Left lung (tissue), 10 donors: Measurements from ENCODE around the gene TRIM27. TPM values are rescaled to one million over a fixed set of nuclear protein-coding genes. Genes with fewer than 3 reads are reported as not detected.

ENCODE experiments used
- ATAC-seq: fragments of 200-7000 bp; cut with Tn5 transposase; one replicate; pipeline ENCODE4 v1.9.1; 2020; ENCODE audit warnings: moderate library complexity
- DNase-seq, 4 donors: peaks; one replicate each; pipeline ENCODE4 v3.0.0-alpha.2; 2013 to 2020
- H3K27ac ChIP-seq, 2 donors: fragments of 200-600 bp; sonication (generic) in 1 of 2; one replicate each; pipeline versions ENCODE4 v1.5.0 to v1.8.0; 2020 to 2021
- H3K27me3 ChIP-seq, 2 donors: fragments of 200-600 bp; sonication (generic) in 1 of 2; one replicate each; pipeline versions ENCODE4 v1.5.0 to v1.8.0; 2020 to 2021
- H3K36me3 ChIP-seq, 2 donors: fragments of 200-600 bp; sonication (generic) in 1 of 2; one replicate each; pipeline versions ENCODE4 v1.5.0 to v1.8.0; 2020 to 2021
- H3K4me1 ChIP-seq, 2 donors: fragments of 200-600 bp; one replicate each; pipeline ENCODE4 v1.8.0; 2021
- H3K4me3 ChIP-seq, 2 donors: fragments of 200-600 bp; sonication (generic) in 1 of 2; one replicate each; pipeline versions ENCODE4 v1.5.0 to v1.8.0; 2020 to 2021; ENCODE audit warnings: mild to moderate bottlenecking in 1 of 2
- H3K9me3 ChIP-seq, 2 donors: fragments of 200-600 bp; sonication (generic) in 1 of 2; one replicate each; pipeline versions ENCODE4 v1.5.0 to v1.8.0; 2020 to 2021
- intact Hi-C, 2 donors: fragments of 100-400 bp; cut with DNase I; formaldehyde crosslinking; loops; one replicate each; pipeline versions ENCODE4 v1.11.2 to v1.14.2; 2022
- polyA plus RNA-seq, 6 donors: library from polyadenylated mRNA; unstranded; fragments of 120-200 nt; gene quantifications; one replicate each; pipeline ENCODE4 v1.2.1, GENCODE V29; 2013; ENCODE audit not compliant: insufficient read length in 6 of 6
- total RNA-seq, 2 donors: library from RNA; stranded (reverse); fragmentation: NEBNext Ultra II Directional; extraction: Animal tissue kit (Norgen Biotek cat#: 25700); gene quantifications; one replicate each; pipeline ENCODE4 v1.2.1, GENCODE V29; 2021
- TF ChIP-seq, protein P1 (sequence below), 2 donors: fragments of 200-600 bp; sonication (generic) in 1 of 2; IDR thresholded peaks; one replicate each; pipeline versions ENCODE4 v1.5.0 to v1.8.0; 2021; ENCODE audit warnings: antibody characterized with exemption in 2 of 2
- donor health status: DM: no; HTN: yes; CAD: no.
- donor health status: DM: no; HTN: no; CAD: no.

TRIM27 gene
- total and polyA plus RNA-seq, 8 donors: 42.2 to 96.9 (median 84.2) TPM

DNA sequence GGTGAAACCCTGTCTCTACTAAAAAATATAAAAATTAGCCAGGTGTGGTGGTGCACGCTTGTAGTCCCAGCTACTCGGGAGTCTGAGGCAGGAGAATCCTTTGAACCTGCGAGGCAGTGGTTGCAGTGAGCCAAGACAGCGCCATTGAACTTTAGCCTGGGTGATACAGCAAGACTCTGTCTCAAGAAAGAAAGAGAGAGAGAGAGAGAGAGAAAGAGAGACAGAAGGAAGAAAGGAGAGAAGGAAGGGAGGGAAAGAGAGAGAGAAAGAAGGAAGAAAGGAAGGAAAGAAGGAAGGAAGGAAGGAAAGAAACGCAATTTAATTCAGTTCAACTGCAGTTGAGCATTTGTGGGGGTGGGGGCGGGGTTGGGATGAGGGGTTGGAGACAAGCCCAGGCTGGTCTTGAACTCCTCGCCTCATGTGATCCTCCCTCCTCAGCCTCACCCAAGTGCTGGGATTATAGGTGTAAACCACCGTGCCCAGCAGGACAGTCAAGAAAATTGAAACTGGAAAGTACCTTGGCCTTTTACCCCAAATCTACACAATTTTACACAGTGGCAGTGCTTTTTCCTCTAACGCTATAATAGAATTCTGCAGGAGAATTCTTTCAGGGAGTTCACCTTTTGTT is 30.5 kb downstream of the TRIM27 start:
- H3K4me3 ChIP-seq: no peak overlapping the region
- intact Hi-C loops: no loop called here
- no peak overlapping the region for H3K27ac ChIP-seq
- no peaks in the 10 kb centered on the region for H3K9me3 ChIP-seq
- no peaks in the 10 kb centered on the region for H3K27me3 ChIP-seq
- DNase-seq (no peak), ATAC-seq (no peak)
- peaks cover 3 to 11% of the 10 kb centered on the region in 2 donors for H3K4me1 ChIP-seq
- H3K36me3 ChIP-seq: no peaks in the 10 kb centered on the region
- TF ChIP-seq, protein P1, sequence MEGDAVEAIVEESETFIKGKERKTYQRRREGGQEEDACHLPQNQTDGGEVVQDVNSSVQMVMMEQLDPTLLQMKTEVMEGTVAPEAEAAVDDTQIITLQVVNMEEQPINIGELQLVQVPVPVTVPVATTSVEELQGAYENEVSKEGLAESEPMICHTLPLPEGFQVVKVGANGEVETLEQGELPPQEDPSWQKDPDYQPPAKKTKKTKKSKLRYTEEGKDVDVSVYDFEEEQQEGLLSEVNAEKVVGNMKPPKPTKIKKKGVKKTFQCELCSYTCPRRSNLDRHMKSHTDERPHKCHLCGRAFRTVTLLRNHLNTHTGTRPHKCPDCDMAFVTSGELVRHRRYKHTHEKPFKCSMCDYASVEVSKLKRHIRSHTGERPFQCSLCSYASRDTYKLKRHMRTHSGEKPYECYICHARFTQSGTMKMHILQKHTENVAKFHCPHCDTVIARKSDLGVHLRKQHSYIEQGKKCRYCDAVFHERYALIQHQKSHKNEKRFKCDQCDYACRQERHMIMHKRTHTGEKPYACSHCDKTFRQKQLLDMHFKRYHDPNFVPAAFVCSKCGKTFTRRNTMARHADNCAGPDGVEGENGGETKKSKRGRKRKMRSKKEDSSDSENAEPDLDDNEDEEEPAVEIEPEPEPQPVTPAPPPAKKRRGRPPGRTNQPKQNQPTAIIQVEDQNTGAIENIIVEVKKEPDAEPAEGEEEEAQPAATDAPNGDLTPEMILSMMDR (IDR thresholded peaks at IDR 0.05): no peak

DNA sequence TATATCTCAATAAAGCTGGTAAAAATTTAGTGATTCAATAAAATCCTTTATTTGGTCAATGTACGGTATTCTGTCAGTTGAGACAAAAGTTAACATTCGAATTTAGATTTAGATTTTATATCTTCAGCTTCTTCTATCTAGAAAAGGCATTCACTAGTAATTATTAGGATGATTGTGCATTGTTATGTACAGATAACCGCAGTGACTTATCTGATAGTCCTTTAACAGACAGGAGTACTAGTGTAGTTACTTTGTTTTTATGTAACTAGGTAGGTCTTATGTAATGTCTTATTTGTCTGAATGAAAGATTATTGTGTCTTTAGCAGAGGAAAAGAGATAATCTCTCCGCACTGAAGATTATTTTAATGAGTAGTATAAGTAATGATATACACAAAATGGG is 31.3 kb downstream of the TRIM27 start:
- intact Hi-C loops: no loop called here

DNA sequence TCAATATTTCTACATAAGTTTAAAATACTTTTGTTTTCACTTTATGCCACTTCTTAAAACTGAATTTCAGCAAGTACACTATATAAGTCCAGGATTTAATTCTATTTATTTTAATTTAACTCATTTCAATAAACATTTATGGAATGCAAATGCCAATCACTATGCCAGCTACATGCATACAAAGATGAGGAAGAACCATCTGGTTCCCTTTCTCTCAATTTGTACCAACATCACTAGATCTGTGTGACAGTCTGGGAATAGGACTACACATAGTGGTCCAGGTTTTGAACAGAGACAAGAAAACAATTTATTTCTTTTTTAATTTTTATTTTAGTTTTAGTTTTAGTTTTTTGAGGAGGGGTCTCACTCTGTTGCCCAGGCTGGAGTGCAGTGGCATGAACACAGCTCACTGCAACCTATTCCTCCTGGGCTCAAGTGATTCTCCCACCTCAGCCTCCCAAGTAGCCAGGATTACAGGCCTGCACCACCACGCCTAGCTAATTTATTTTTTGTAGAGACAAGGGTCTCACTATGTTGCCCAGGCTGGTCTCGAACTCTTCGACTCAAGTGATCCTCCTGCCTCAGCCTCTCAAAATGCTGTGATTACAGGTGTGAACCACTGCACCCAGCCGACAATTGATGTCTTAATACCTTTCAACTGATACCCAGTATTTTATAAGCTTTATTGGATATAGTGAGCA is 35.8 kb downstream of the TRIM27 start:
- H3K9me3 ChIP-seq: peaks cover 0 to 4% of the 10 kb centered on the region in 2 donors
- no peaks in the 10 kb centered on the region for H3K4me1 ChIP-seq
- intact Hi-C loops: no loop called here
- TF ChIP-seq, protein P1 (IDR thresholded peaks at IDR 0.05): no peak
- DNase-seq (no peak), ATAC-seq (no peak)
- H3K4me3 ChIP-seq: no peak overlapping the region
- no peaks in the 10 kb centered on the region for H3K36me3 ChIP-seq
- H3K27ac ChIP-seq: no peak overlapping the region
- H3K27me3 ChIP-seq: peaks cover 0 to 27% of the 10 kb centered on the region in 2 donors

More for the DNA sequence above, 31.3 kb downstream of the TRIM27 start:
- Histone ChIP-seq H3K4me3 (no peak overlapping the region), H3K4me1 (peaks cover under 1 to 3% of the 10 kb centered on the region in 2 donors), H3K27ac (no peak overlapping the region), H3K36me3 (no peaks in the 10 kb centered on the region), H3K9me3 (no peaks in the 10 kb centered on the region), H3K27me3 (no peaks in the 10 kb centered on the region)
- TF ChIP-seq, protein P1 (IDR thresholded peaks at IDR 0.05): no peak
- no peak for ATAC-seq
- no peak for DNase-seq

DNA sequence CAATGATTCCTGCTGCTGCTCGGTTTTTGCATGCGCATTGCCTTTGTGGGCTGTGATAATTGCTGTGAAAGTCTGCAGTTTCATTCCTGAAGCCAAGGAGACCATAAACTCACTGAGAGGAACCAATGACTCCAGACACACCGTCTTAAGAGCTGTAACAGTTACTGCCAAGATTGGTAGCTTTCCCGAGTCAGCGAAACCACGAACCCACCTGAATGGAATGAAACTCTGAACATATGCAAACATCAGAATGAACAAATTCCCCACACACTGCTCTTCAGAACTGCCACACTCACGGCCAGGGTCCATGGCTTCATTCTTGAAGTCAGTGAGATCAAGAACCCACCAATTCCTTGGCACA is 37.7 kb downstream of the TRIM27 start:
- intact Hi-C loops: no loop called here
- Histone ChIP-seq H3K9me3 (peaks cover 0 to 4% of the 10 kb centered on the region in 2 donors), H3K4me3 (no peak overlapping the region), H3K4me1 (peaks cover 0 to under 1% of the 10 kb centered on the region in 2 donors), H3K27me3 (peaks cover 0 to 36% of the 10 kb centered on the region in 2 donors), H3K36me3 (no peaks in the 10 kb centered on the region), H3K27ac (no peak overlapping the region)
- DNase-seq (no peak), ATAC-seq (no peak)
- TF ChIP-seq, protein P1 (IDR thresholded peaks at IDR 0.05): no peak

DNA sequence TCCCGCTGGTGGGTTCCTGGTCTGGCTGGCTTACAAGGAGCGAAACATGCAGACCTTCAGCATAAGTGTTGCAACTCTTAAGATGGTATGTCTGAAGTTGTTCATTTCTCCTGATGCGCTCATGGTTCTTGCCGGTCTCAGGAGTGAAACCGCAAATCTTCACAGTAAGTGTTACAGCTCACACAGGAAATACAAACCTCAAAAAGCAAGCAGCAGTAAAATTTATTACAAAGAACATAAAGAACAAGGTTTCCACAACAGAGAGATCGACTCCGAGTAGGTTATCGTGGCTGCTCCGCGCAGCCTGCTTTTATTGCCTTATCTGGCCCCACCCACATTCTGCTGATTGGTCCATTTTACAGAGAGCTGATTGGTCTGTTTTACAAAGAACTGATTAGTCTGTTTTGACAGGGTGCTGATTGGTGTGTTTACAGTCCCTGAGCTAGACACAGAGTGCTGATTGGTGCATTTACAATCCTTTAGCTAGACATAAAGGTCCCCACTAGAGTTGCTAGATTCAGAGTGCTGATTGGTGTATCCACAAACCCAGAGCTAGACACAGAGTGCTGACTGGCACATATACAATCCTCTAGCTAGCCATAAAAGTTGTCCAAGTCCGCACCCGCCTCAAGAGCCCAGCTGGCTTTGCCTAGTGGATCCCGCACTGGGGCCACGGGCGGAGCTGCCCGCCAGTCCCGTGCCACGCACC is 39.2 kb downstream of the TRIM27 start:
- peaks cover 0 to 44% of the 10 kb centered on the region in 2 donors for H3K27me3 ChIP-seq
- H3K36me3 ChIP-seq: no peaks in the 10 kb centered on the region
- TF ChIP-seq, protein P1 (IDR thresholded peaks at IDR 0.05): no peak
- ATAC-seq: no peak
- DNase-seq: no peak
- peaks cover 0 to 6% of the 10 kb centered on the region in 2 donors for H3K4me1 ChIP-seq
- H3K27ac ChIP-seq: no peak overlapping the region
- H3K9me3 ChIP-seq: peaks cover 0 to 4% of the 10 kb centered on the region in 2 donors
- no peak overlapping the region for H3K4me3 ChIP-seq
- intact Hi-C loops: no loop called here
